T-helper 2 cell treated with Interferon-gamma antibody and Interleukin-4, amounts not matched to agents 5 μg/mL and 100 μg/mL, for 36 hours (primary cell): Measurements from ENCODE around the gene CNTN5.

ENCODE experiments used
- DNase-seq: peaks from one replicate; pipeline ENCODE4 v3.0.0; 2021; ENCODE audit warnings: low spot score
- H3K27ac Mint-ChIP-seq: one replicate; pipeline ENCODE4 v1.8.0; 2021; ENCODE audit warnings: mild to moderate bottlenecking, mixed read lengths
- H3K27me3 Mint-ChIP-seq: one replicate; pipeline ENCODE4 v1.8.0; 2021; ENCODE audit warnings: low read depth, mixed read lengths
- H3K36me3 Mint-ChIP-seq: one replicate; pipeline ENCODE4 v1.8.0; 2021; ENCODE audit warnings: low read depth, mixed read lengths
- H3K4me1 Mint-ChIP-seq: one replicate; pipeline ENCODE4 v1.8.0; 2021; ENCODE audit warnings: low read depth, mixed read lengths
- H3K4me3 Mint-ChIP-seq: one replicate; pipeline ENCODE4 v1.8.0; 2022; ENCODE audit warnings: mild to moderate bottlenecking, moderate library complexity, mixed read lengths
- H3K9me3 Mint-ChIP-seq: one replicate; pipeline ENCODE4 v1.8.0; 2021; ENCODE audit warnings: mixed read lengths

Gene CNTN5

GRCh38 chr11:100336873-100337272, 1316.1 kb downstream of the CNTN5 start:
- Mint-ChIP-seq H3K4me3 (no peak overlapping the region), H3K27me3 (no peaks in the 10 kb centered on the region), H3K4me1 (no peaks in the 10 kb centered on the region), H3K27ac (no peak overlapping the region), H3K36me3 (no peaks in the 10 kb centered on the region), H3K9me3 (peaks cover 40% of the 10 kb centered on the region)
- DNase-seq = no peak

GRCh38 chr11:100338144-100338840, 1317.5 kb downstream of the CNTN5 start:
- H3K36me3 Mint-ChIP-seq = no peaks in the 10 kb centered on the region
- H3K27ac Mint-ChIP-seq = no peak overlapping the region
- no peaks in the 10 kb centered on the region for H3K27me3 Mint-ChIP-seq
- H3K4me3 Mint-ChIP-seq = no peak overlapping the region
- peaks cover 37% of the 10 kb centered on the region for H3K9me3 Mint-ChIP-seq
- no peaks in the 10 kb centered on the region for H3K4me1 Mint-ChIP-seq
- DNase-seq = no peak

GRCh38 chr11:100340466-100341319, 1319.9 kb downstream of the CNTN5 start:
- Mint-ChIP-seq H3K27ac (no peak overlapping the region), H3K4me1 (no peaks in the 10 kb centered on the region), H3K36me3 (no peaks in the 10 kb centered on the region), H3K4me3 (no peak overlapping the region), H3K27me3 (no peaks in the 10 kb centered on the region), H3K9me3 (peaks cover 29% of the 10 kb centered on the region)
- DNase-seq = no peak

- no peak overlapping the region for H3K4me3 Mint-ChIP-seq
- H3K36me3 Mint-ChIP-seq = no peaks in the 10 kb centered on the region
- no peak overlapping the region for H3K27ac Mint-ChIP-seq
- no peaks in the 10 kb centered on the region for H3K4me1 Mint-ChIP-seq
- DNase-seq = no peak
- no peaks in the 10 kb centered on the region for H3K27me3 Mint-ChIP-seq
- H3K9me3 Mint-ChIP-seq = peaks cover 11% of the 10 kb centered on the region
Measured at GRCh38 chr11:100353083-100353482, 1332.3 kb downstream of the CNTN5 start.

DNA sequence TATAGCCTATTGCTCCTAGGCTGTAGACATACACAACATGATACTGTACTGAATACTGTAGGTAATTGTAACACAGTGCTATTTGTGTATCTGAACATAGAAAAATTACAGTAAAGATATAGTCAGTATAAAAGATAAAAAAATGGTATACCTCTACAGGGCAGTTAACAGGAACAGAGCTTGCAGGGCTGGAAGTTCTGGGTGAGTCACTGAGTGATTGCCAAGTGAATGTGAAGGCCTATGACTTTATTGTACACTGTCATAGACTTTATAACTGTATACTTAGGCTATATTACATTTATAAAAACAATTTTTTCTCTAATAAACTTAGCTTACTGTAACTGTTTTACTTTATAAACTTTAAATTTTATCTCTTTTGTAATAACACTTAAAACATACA, 1334.0 kb downstream of the CNTN5 start:
- no peak for DNase-seq
- H3K4me1 Mint-ChIP-seq = no peaks in the 10 kb centered on the region
- no peaks in the 10 kb centered on the region for H3K27me3 Mint-ChIP-seq
- H3K27ac Mint-ChIP-seq = no peak overlapping the region
- no peaks in the 10 kb centered on the region for H3K36me3 Mint-ChIP-seq
- no peak overlapping the region for H3K4me3 Mint-ChIP-seq
- peaks cover 11% of the 10 kb centered on the region for H3K9me3 Mint-ChIP-seq

DNA sequence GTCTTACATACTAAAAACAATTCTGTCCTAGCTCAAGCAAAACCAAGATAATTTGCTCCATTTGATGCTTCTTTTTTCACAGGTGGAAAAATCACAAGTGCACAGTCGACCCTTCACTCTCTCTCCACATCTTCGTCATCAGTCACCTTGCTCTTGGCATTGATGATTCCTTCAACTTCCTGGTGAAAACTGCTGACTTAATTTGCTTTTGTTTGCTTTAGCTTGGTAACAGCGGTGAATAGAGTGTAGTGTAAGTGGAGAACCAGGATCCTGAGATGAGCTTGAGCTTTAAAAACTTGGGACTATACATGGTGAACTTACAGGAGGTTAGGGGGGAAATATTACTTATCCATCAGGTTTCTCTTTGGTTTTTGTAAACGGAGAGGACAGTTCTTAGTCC, 1335.3 kb downstream of the CNTN5 start:
- no peaks in the 10 kb centered on the region for H3K36me3 Mint-ChIP-seq
- no peak overlapping the region for H3K27ac Mint-ChIP-seq

GRCh38 chr11:100359281-100359680, 1338.5 kb downstream of the CNTN5 start:
- Mint-ChIP-seq H3K9me3 (peaks cover 26% of the 10 kb centered on the region), H3K4me3 (no peak overlapping the region), H3K36me3 (no peaks in the 10 kb centered on the region), H3K27ac (no peak overlapping the region), H3K4me1 (no peaks in the 10 kb centered on the region), H3K27me3 (no peaks in the 10 kb centered on the region)
- DNase-seq = no peak

More for the DNA sequence above, 1335.3 kb downstream of the CNTN5 start:
- no peak for DNase-seq
- no peak overlapping the region for H3K4me3 Mint-ChIP-seq
- no peaks in the 10 kb centered on the region for H3K4me1 Mint-ChIP-seq
- H3K27me3 Mint-ChIP-seq = no peaks in the 10 kb centered on the region
- H3K9me3 Mint-ChIP-seq = peaks cover 9% of the 10 kb centered on the region

DNA sequence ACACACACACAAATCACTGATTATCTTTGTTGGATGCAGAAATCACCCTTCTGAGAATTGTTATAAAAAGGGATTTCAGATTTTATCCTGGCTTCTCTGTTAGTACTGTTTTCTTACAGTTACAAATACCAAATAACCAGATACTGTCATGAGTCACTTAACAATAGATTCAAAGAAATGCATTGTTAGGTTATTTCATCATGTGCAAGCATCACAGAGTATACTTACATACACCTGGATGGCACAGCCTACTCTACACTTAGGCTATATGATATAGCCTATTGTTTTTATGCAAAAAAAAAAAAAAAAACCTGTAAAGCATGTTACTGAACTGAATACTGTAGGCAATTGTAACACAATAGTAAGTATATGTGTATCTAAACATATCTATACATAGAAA, 1347.1 kb downstream of the CNTN5 start:
- H3K4me3 Mint-ChIP-seq = no peak overlapping the region
- H3K9me3 Mint-ChIP-seq = peaks cover 28% of the 10 kb centered on the region
- no peaks in the 10 kb centered on the region for H3K4me1 Mint-ChIP-seq
- H3K27me3 Mint-ChIP-seq = no peaks in the 10 kb centered on the region
- no peaks in the 10 kb centered on the region for H3K36me3 Mint-ChIP-seq
- DNase-seq = no peak
- no peak overlapping the region for H3K27ac Mint-ChIP-seq

DNA sequence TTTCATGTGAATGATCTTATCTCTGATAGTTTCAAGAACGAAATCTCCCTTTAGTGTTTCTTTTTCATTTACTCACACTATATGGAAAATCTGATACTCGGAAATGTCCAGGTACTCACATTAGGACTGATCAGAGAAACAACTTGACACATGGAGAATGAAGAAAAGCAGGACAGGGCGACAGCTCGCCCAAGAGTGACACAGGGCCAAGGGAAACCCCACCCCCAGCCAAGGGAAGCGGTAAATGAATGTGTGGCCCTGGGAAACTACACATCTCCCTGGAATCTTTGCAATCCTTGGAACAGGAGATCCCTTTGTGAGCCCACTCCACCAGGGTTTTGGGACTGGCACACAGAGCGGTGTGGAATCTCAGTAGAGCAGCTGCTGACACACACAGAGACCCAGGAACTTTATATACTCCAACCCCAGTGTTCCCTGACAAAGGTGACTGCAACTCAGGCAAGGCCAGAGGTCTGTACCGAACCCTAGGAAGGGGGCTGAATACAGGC, 1362.7 kb downstream of the CNTN5 start:
- H3K4me1 Mint-ChIP-seq = no peaks in the 10 kb centered on the region
- H3K9me3 Mint-ChIP-seq = peaks cover 39% of the 10 kb centered on the region
- no peak overlapping the region for H3K27ac Mint-ChIP-seq
- no peaks in the 10 kb centered on the region for H3K27me3 Mint-ChIP-seq
- H3K4me3 Mint-ChIP-seq = no peak overlapping the region
- H3K36me3 Mint-ChIP-seq = no peaks in the 10 kb centered on the region
- DNase-seq = no peak

GRCh38 chr11:100396266-100396665, 1375.5 kb downstream of the CNTN5 start:
- no peak overlapping the region for H3K27ac Mint-ChIP-seq
- no peaks in the 10 kb centered on the region for H3K4me1 Mint-ChIP-seq
- no peaks in the 10 kb centered on the region for H3K36me3 Mint-ChIP-seq
- no peak overlapping the region for H3K4me3 Mint-ChIP-seq
- peaks cover 28% of the 10 kb centered on the region for H3K9me3 Mint-ChIP-seq
- DNase-seq = no peak
- no peaks in the 10 kb centered on the region for H3K27me3 Mint-ChIP-seq

- H3K36me3 Mint-ChIP-seq = no peaks in the 10 kb centered on the region
- no peak overlapping the region for H3K27ac Mint-ChIP-seq
- H3K4me3 Mint-ChIP-seq = no peak overlapping the region
- peaks cover 34% of the 10 kb centered on the region for H3K9me3 Mint-ChIP-seq
- DNase-seq = no peak
- H3K27me3 Mint-ChIP-seq = no peaks in the 10 kb centered on the region
- no peaks in the 10 kb centered on the region for H3K4me1 Mint-ChIP-seq
Measured at GRCh38 chr11:100397401-100397800, 1376.7 kb downstream of the CNTN5 start.

- DNase-seq = no peak
- H3K9me3 Mint-ChIP-seq = peaks cover 37% of the 10 kb centered on the region
- H3K27me3 Mint-ChIP-seq = no peaks in the 10 kb centered on the region
- no peaks in the 10 kb centered on the region for H3K4me1 Mint-ChIP-seq
- no peak overlapping the region for H3K27ac Mint-ChIP-seq
- no peaks in the 10 kb centered on the region for H3K36me3 Mint-ChIP-seq
- H3K4me3 Mint-ChIP-seq = no peak overlapping the region
Measured at GRCh38 chr11:100403816-100404215, 1383.1 kb downstream of the CNTN5 start.

DNA sequence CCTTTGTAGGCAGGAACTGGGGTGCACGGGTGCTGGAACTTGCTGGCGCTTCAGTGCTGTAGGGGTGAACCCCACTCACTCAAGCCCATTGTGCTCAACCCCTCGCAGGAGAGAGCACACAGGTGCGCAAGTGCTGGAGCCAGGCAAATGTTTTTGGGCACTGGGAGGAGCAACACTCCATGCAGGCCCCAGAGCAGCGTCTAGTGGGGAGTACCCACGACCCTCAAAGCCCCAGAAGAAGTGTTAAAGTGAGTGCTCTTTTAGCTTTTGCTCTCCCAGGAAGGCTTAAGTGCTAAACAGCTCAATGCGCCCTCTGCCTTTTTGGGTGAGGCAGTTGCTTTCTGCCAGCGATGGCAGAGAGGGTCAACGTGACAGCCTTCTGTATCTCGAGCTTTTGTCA, 1384.2 kb downstream of the CNTN5 start:
- Mint-ChIP-seq H3K4me3 (no peak overlapping the region), H3K27me3 (no peaks in the 10 kb centered on the region)

More for the DNA sequence above, 1384.2 kb downstream of the CNTN5 start:
- Mint-ChIP-seq H3K9me3 (peaks cover 38% of the 10 kb centered on the region), H3K36me3 (no peaks in the 10 kb centered on the region), H3K27ac (no peak overlapping the region), H3K4me1 (no peaks in the 10 kb centered on the region)
- no peak for DNase-seq
